Uterus (tissue), 2 donors: ENCODE data around the gene CNR2.

Experiments
- CTCF ChIP-seq, 4 experiments: fragments of 200-600 bp in 2 of 4; fragments of 450-650 bp in 2 of 4; sonication (generic) in 2 of 4; IDR thresholded peaks; one replicate each; pipeline ENCODE4 v1.5.1; 2016 to 2019; ENCODE audit warnings: antibody characterized with exemption in 4 of 4, mild to moderate bottlenecking in 2 of 4, moderate library complexity in 1 of 4
- POLR2A ChIP-seq, 2 donors: fragments of 450-650 bp; IDR thresholded peaks; one replicate each; pipeline ENCODE4 v1.6.1; 2016; ENCODE audit warnings: antibody characterized with exemption in 2 of 2, mild to moderate bottlenecking in 1 of 2, moderate library complexity in 1 of 2

DNA sequence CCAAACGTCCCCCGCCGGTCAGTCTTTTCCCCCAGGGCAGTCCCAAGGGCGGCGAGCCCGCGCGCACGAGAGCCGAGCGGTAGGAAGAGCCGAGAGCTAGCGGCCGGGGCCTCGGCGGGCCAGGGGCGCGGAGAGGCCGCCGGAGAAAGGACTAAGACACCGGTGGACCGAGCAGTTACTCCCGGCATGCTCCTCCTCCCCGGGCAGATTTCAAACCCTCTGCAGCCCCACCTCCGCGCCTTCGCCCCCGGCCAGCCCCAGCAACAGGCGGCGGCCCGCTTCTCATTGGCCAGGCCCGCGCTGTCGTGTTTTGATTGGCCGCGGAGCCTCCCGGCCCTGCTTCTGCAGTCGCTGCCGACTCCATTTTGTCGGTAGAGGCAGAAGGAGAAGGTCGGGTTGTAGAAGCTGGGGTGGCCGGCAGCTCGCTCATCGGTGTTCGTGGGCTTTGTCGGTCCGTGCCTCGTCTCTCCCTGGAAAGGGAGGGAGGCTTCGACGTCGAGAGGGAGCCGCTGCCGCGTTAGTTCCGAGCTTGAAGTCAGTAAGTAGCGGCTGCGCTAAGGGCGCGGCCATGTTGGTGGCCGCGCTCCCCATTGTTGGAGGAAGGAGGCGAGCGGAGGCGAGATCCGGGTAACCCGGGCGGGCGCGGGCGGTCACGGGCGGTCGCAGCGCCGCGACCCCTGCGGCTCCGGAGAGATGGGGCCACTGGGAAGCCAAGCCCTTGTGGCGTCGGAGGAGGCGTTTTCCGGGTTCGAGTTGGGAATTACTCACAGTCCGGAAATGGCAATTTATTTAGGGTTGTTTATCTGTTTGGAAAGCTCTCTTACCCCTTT lies 46.5 kb upstream of the CNR2 start, which contains the start of gene PNRC2:
- peak in 1 of 4 experiments; percentile 19 for TF ChIP-seq CTCF (IDR thresholded peaks at IDR 0.05)
- peak; percentile 92 to 95 for TF ChIP-seq POLR2A (IDR thresholded peaks at IDR 0.05)
